Prostate gland (tissue), 2 donors: ENCODE results near the gene RGPD8. TPM values are rescaled to one million over a fixed set of nuclear protein-coding genes. Genes with fewer than 3 reads are reported as not detected.
"Not testable (repeated sequence)": the region's sequence is repeated elsewhere in the genome, so short reads cannot be mapped to it uniquely, and the experiment has no call there.

Source experiments
- DNase-seq: peaks from one replicate; pipeline ENCODE4 v3.0.0-alpha.2; 2019; ENCODE audit warnings: low spot score
- H3K27ac ChIP-seq, 2 donors: fragments of 200-600 bp; sonication (generic); 2 replicates each; pipeline ENCODE4 v1.5.1; 2017 to 2019
- H3K27me3 ChIP-seq: fragments of 200-600 bp; sonication (generic); replicated peaks from 2 replicates; pipeline ENCODE4 v1.5.1; 2019; ENCODE audit not compliant: insufficient read depth
- H3K36me3 ChIP-seq, 2 donors: fragments of 200-600 bp; sonication (generic); 1 replicate in 1 of 2; 2 replicates in 1 of 2; pipeline versions ENCODE4 v1.5.1 to v1.8.1; 2017 to 2019
- H3K4me1 ChIP-seq: fragments of 200-600 bp; sonication (generic); replicated peaks from 2 replicates; pipeline ENCODE4 v1.5.1; 2019
- H3K4me3 ChIP-seq, 2 donors: fragments of 200-600 bp; sonication (generic); 2 replicates each; pipeline ENCODE4 v1.5.1; 2017 to 2019
- H3K9me3 ChIP-seq: fragments of 200-600 bp; sonication (generic); 2 replicates; pipeline ENCODE4 v1.5.1; 2017
- POLR2A ChIP-seq: fragments of 450-650 bp; IDR thresholded peaks from one replicate; pipeline ENCODE4 v1.6.1; 2016; ENCODE audit warnings: antibody characterized with exemption, mild to moderate bottlenecking
- POLR2AphosphoS5 ChIP-seq: sonication (generic); formaldehyde crosslinking; IDR thresholded peaks from one replicate; pipeline ENCODE4 v1.6.1; 2017; ENCODE audit warnings: antibody characterized with exemption
- WGBS: methylation state at CpG from one replicate; pipeline ENCODE4 v1.1.5; 2018; 5-methylcytosine and 5-hydroxymethylcytosine counted together
- intact Hi-C: fragments of 100-400 bp; cut with DNase I; formaldehyde crosslinking; loops from one replicate; pipeline ENCODE4 v1.14.2; 2022
- total RNA-seq, 2 donors: library from RNA; depleted of rRNA; stranded (reverse); fragments of >200 nt; gene quantifications; one replicate each; pipeline ENCODE4 v1.1.0, GENCODE V29; 2016
- TF ChIP-seq, protein P1 (sequence below), 4 experiments: fragments of 200-600 bp in 2 of 4; fragments of 450-650 bp in 2 of 4; sonication (generic) in 2 of 4; IDR thresholded peaks; 1 replicate in 3 of 4; 2 replicates in 1 of 4; pipeline ENCODE4 v1.5.1; 2016 to 2019; ENCODE audit warnings: antibody characterized with exemption in 4 of 4, mild to moderate bottlenecking in 2 of 4, moderate library complexity in 2 of 4

Gene RGPD8
- total RNA-seq, 2 donors from 2014 or later, result 14.3 to 15.6 TPM

DNA sequence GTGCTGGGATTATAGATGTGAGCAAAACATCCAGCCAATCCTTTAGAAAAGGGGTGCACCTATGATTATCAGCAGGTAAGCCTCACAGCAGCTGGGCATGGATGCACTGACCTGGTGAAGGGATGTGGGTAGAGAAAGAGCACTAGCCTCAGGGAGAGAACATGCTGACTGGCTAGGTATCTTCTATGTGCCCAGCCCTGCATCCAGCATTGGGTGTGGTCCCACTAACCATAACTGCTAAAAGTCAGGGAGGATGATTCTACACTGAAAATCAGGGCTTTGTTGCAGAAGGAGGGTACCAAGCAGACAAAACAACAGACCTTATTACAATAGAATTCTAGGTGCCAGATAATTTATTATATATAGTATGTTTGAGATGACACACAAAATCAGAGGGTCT, 21.1 kb upstream of the RGPD8 start:
- H3K9me3 ChIP-seq, result no peaks in the 10 kb centered on the region
- no peak overlapping the region for H3K27ac ChIP-seq
- H3K27me3 ChIP-seq, result no peaks in the 10 kb centered on the region
- no peak overlapping the region for H3K4me3 ChIP-seq
- TF ChIP-seq, protein P1, sequence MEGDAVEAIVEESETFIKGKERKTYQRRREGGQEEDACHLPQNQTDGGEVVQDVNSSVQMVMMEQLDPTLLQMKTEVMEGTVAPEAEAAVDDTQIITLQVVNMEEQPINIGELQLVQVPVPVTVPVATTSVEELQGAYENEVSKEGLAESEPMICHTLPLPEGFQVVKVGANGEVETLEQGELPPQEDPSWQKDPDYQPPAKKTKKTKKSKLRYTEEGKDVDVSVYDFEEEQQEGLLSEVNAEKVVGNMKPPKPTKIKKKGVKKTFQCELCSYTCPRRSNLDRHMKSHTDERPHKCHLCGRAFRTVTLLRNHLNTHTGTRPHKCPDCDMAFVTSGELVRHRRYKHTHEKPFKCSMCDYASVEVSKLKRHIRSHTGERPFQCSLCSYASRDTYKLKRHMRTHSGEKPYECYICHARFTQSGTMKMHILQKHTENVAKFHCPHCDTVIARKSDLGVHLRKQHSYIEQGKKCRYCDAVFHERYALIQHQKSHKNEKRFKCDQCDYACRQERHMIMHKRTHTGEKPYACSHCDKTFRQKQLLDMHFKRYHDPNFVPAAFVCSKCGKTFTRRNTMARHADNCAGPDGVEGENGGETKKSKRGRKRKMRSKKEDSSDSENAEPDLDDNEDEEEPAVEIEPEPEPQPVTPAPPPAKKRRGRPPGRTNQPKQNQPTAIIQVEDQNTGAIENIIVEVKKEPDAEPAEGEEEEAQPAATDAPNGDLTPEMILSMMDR (IDR thresholded peaks at IDR 0.05), result no peak
- TF ChIP-seq POLR2AphosphoS5, result no peak
- TF ChIP-seq POLR2A, result no peak
- no peaks in the 10 kb centered on the region for H3K4me1 ChIP-seq
- H3K36me3 ChIP-seq, result no peaks in the 10 kb centered on the region
- no peak for DNase-seq
- intact Hi-C loops, result no loop called here

DNA sequence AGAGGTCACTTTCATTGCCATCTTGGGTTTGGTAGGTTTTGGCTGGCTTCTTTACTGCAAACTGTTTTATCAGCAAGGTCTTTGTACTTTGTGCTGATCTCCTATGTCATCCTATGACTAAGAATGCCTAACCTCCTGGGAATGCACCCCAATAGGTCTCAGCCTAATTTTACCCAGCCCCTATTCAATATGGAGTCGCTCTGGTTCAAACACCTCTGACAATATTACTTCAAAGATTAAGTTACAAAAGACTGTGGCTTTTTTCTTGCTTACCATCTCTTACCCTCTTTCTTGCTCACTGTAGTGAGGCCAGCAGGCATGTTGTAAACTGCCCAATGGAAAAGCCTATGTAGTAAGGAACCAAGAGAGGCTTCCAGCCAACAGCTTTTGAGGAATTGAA, 17.9 kb upstream of the RGPD8 start:
- intact Hi-C loops, result no loop called here
- Histone ChIP-seq H3K27ac (no peak overlapping the region), H3K4me3 (no peak overlapping the region), H3K36me3 (no peaks in the 10 kb centered on the region), H3K27me3 (no peaks in the 10 kb centered on the region), H3K9me3 (no peaks in the 10 kb centered on the region), H3K4me1 (no peaks in the 10 kb centered on the region)
- no peak for TF ChIP-seq POLR2A
- TF ChIP-seq, protein P1 (IDR thresholded peaks at IDR 0.05), result no peak
- no peak for TF ChIP-seq POLR2AphosphoS5
- DNase-seq, result no peak
- 89% methylated on average over 1 of the region's 1 CpG for WGBS

DNA sequence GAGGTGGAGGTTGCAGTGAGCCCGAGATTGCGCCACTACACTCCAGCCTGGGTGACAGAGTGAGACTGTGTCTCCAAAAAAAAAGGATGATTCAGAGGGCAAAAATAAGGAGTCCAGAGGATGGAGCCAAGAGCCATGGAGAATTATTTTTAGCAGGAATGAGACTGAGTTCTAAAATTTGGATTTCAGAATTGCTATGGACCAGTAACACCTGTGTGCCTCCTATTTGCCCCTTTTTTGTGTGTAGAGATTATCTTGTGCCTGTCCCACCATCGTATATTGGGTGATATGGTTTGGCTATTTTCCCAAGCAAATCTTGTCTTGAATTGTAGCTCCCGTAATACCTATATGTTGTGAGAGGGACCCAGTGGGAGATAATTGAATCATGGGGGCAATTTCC, 16.4 kb upstream of the RGPD8 start:
- H3K4me3 ChIP-seq, result no peak overlapping the region
- no peak for DNase-seq
- H3K4me1 ChIP-seq, result no peaks in the 10 kb centered on the region
- WGBS, result 88% methylated on average over 4 of the region's 4 CpGs
- intact Hi-C loops, result no loop called here
- no peaks in the 10 kb centered on the region for H3K9me3 ChIP-seq
- H3K27me3 ChIP-seq, result no peaks in the 10 kb centered on the region
- H3K27ac ChIP-seq, result no peak overlapping the region
- H3K36me3 ChIP-seq, result no peaks in the 10 kb centered on the region
- TF ChIP-seq POLR2AphosphoS5 (no peak), POLR2A (no peak)
- TF ChIP-seq, protein P1 (IDR thresholded peaks at IDR 0.05), result no peak

DNA sequence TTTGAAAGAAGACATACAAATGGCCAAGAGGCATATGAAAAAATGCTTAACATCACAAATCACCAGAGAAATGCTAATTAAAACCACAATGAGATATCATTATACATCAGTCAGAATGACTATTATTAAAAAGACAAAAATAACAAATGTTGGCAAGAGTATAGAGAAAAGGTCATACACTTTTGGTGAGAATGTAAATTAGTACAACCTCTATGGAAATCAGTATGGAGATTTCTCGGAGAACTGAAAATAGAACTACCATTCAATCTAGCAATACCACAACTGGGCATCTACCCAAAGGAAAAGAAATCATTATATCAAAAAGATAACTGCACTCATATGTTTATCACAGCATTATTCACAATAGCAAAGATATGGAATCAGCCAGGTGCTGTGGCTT, 10.8 kb upstream of the RGPD8 start:
- H3K27me3 ChIP-seq, H3K36me3 ChIP-seq, H3K4me3 ChIP-seq, intact Hi-C loops, H3K4me1 ChIP-seq, H3K27ac ChIP-seq, H3K9me3 ChIP-seq, DNase-seq: not testable (repeated sequence)
- WGBS, result 100% methylated on average over 1 of the region's 1 CpG

DNA sequence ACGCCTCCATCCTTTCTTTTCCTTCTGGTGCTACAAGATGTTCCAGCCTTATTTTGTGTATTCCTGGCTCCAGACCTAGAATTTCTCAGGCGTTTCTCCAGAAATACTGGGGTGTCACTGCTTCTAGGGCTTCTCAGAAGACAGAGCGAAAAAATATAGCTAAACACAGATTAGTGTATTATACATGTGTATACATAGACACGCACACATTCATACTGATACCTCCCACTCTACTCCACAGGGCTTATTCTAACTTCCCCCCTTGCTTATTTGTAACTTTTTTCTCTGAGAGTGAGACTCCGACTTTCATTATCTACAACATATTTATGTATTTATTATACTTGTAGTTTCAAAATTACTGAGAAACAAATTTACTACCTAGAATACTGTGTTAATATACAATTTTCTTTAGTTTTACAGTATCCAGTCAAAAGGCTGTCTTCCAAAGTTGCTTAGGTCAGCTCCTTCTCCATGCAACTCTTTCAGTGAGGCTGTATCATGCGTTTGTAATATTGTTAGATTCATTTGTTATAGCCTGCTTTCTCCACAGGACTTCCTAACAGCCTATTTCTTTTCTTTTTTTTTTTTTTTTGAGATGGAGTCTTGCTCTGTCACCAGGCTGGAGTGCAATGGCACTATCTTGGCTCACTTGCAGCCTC, 5.3 kb upstream of the RGPD8 start:
- not testable (repeated sequence) for H3K36me3 ChIP-seq, H3K4me1 ChIP-seq, H3K4me3 ChIP-seq, H3K27ac ChIP-seq, DNase-seq, H3K9me3 ChIP-seq, H3K27me3 ChIP-seq
- WGBS, result 90% methylated on average over 6 of the region's 6 CpGs
- intact Hi-C loops, result loop anchor here (10.0 kb wide), 2 partner anchors 314 to 384 kb away; partner anchors contain the start of gene TMEM87B

DNA sequence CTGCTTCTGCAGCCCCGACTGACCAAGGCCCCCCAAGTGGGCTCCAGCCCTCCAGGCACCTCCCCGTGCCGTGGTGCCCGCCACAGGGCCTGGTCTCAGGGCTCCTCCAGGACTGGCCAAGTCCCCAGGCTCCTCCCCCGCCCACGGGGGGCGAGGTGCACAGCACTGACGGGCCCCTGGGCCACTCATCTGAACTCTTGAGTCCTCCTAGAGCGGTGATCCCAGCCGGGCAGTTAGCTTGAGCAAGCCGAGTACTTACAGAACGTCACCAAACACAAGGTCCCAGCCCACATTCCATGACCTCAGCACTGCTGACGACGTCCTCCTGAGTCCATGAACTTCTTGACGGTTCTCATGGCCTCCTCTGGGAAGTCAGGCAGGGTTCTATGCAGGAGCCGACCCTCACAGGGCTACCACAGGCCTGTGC, 4.0 kb upstream of the RGPD8 start:
- H3K27me3 ChIP-seq, H3K4me1 ChIP-seq, DNase-seq, H3K36me3 ChIP-seq, H3K4me3 ChIP-seq, H3K9me3 ChIP-seq, H3K27ac ChIP-seq: not testable (repeated sequence)
- intact Hi-C loops, result loop anchor here (10.0 kb wide), 2 partner anchors 313 to 383 kb away; partner anchors contain the start of gene TMEM87B
- 82% methylated on average over 16 of the region's 16 CpGs for WGBS

DNA sequence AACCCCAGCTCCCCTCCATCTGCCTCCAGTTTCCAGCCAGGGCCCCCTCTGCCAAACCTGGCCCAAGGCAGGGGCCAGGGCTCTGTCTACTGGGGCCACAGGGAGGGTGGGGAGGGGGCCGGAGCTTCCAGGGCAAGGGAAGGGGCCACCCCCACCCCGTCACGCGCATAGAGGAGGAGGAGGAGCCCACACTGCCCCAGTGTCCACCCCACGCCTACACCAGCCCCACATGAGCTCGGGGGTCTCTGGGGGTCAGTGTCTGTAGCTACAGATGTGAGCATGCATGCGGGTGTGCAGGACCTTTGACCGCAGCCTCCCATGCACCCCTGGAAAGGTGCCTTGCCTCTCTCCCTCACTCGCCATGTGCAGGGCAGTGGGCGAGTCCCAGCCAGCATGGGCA, 3.5 kb upstream of the RGPD8 start:
- not testable (repeated sequence) for H3K4me3 ChIP-seq, H3K27me3 ChIP-seq, H3K4me1 ChIP-seq, H3K36me3 ChIP-seq, DNase-seq, H3K9me3 ChIP-seq, H3K27ac ChIP-seq
- WGBS, result 92% methylated on average over 6 of the region's 10 CpGs
- intact Hi-C loops, result loop anchor here (10.0 kb wide), 2 partner anchors 312 to 382 kb away; partner anchors contain the start of gene TMEM87B

DNA sequence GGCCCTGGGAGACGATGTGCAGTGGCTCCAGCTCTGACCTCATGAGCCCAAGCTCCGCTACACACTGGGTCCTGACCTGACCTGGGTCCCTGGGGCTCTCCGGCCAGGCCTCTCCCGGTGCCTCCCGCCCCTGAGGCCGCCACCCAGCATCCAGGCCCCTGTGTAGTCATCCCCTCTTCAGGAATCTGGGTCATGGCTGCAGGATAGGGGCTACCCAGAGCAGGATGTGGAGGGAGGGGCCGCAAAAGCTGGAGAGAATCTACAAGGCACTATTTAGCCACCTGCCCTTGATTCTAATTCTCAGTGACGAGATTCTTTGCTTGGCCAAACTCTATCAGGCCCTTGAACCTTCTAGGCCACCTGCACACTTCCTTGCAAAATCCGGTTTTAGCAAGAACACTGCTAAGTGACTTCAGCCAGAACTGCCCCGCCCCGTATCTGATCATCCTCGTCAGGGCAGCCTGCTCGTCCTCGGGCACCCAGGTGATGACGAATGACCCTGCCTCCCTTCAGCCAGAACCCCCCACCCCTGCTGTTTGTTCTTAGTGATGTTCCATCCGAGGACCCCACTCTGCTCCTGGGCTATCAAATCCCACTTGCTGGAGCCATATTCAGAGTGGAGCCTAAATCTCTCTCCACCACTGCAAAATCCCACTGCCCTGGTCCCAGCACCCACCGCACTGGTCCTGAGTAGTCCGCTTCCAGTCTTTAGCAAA, 2.4 kb upstream of the RGPD8 start:
- DNase-seq, H3K27ac ChIP-seq, H3K4me1 ChIP-seq, H3K9me3 ChIP-seq, H3K4me3 ChIP-seq, H3K36me3 ChIP-seq, H3K27me3 ChIP-seq: not testable (repeated sequence)
- intact Hi-C loops, result loop anchor here (10.0 kb wide), 2 partner anchors 311 to 381 kb away; partner anchors contain the start of gene TMEM87B
- 87% methylated on average over 16 of the region's 18 CpGs for WGBS
